ENCODE measurements around the gene GPRASP2. TPM values are rescaled to one million over a fixed set of nuclear protein-coding genes. Genes with fewer than 3 reads are reported as not detected.

GPRASP2 gene
- total RNA-seq, 4 donors from 2014 or later, result 0.80 to 3.6 (median 2.1) TPM

DNA sequence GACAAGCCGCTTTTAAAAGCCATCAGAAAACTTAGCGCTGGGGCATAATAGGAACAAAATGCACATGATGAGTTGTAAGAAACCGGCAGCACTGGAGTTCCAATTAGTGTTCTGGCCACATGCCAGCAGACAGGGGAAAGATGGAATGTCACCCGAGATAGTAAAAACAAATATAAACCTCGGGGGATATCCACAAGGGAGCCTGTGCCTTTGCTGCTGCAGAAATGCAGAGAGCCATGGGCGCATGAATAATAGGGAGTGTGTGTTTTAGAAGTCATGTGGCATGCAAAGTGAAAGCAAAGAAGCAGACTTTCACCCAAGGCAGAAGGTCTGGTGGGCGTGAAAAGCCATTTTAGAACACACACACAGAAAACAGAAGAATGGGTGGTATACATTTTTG lies 27.4 kb downstream of the GPRASP2 start:
- Histone ChIP-seq H3K4me3 (no peak overlapping the region), H3K36me3 (no peaks in the 10 kb centered on the region), H3K4me1 (no peaks in the 10 kb centered on the region), H3K27ac (no peak overlapping the region), H3K9me3 (no peaks in the 10 kb centered on the region), H3K27me3 (no peaks in the 10 kb centered on the region)
- ATAC-seq (no peak), DNase-seq (no peak)
- in situ Hi-C loops (cut with MboI; ENCODE audit: low sequenced_read_pairs in 4 of 4), result no loop called here
- TF ChIP-seq POLR2A (IDR thresholded peaks at IDR 0.05), result no peak
- TF ChIP-seq, protein P1, sequence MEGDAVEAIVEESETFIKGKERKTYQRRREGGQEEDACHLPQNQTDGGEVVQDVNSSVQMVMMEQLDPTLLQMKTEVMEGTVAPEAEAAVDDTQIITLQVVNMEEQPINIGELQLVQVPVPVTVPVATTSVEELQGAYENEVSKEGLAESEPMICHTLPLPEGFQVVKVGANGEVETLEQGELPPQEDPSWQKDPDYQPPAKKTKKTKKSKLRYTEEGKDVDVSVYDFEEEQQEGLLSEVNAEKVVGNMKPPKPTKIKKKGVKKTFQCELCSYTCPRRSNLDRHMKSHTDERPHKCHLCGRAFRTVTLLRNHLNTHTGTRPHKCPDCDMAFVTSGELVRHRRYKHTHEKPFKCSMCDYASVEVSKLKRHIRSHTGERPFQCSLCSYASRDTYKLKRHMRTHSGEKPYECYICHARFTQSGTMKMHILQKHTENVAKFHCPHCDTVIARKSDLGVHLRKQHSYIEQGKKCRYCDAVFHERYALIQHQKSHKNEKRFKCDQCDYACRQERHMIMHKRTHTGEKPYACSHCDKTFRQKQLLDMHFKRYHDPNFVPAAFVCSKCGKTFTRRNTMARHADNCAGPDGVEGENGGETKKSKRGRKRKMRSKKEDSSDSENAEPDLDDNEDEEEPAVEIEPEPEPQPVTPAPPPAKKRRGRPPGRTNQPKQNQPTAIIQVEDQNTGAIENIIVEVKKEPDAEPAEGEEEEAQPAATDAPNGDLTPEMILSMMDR (IDR thresholded peaks at IDR 0.05 in 4 of 5, conservative IDR thresholded peaks at IDR 0.05 in 1 of 5), result no peak
- intact Hi-C loops (cut with DNase I; ENCODE audit: low total_unique reads), result no loop called here

DNA sequence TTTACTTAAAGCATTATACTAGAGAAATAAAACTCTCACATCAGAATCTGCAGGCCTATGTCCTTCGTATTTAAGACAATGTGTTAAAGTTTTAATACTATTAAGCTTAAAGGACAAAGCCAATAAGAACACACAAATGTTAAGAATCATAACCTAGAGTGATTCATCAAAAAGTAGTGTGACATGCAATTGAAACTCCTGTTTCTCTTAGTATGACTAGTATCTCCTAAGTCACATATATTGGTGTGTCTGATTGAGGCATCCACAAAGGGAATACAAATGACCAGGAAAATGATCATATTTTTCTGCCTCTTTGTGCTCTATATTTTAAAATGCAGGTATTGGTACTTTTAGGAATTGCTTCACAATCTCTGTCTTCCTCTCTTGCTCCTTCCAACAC lies 32.1 kb downstream of the GPRASP2 start:
- Histone ChIP-seq H3K36me3 (no peaks in the 10 kb centered on the region), H3K4me3 (no peak overlapping the region), H3K27ac (no peak overlapping the region), H3K27me3 (peaks cover 0 to 3% (median 0%) of the 10 kb centered on the region in 3 donors), H3K4me1 (no peaks in the 10 kb centered on the region), H3K9me3 (no peaks in the 10 kb centered on the region)
- no peak for DNase-seq
- in situ Hi-C loops (cut with MboI; ENCODE audit: low sequenced_read_pairs in 4 of 4) (no loop called here), intact Hi-C loops (cut with DNase I; ENCODE audit: low total_unique reads) (no loop called here)
- no peak for TF ChIP-seq POLR2A (IDR thresholded peaks at IDR 0.05)
- TF ChIP-seq, protein P1 (IDR thresholded peaks at IDR 0.05 in 4 of 5, conservative IDR thresholded peaks at IDR 0.05 in 1 of 5), result no peak
- ATAC-seq, result no peak

DNA sequence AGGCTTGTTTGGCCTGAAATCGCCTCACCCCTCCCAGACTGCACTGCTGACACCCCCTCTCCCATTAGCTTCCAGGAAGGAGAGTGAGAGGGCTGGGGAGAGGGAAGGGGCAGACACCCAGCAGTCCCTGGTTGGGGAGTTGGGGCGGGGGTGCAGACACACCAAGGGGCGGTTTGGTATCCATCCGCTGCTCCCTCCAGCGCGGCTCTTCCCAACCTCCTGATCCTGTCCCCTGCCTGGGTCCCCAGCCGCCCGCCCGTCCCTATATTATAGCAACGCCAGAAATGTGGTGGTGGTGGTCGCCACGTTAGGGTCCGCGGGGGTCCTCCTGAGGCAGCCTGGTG lies 33.2 kb downstream of the GPRASP2 start:
- H3K4me3 ChIP-seq, result peak overlapping the region in 3 of 4 donors; percentile 46 to 54 (median 47)
- TF ChIP-seq, protein P1 (IDR thresholded peaks at IDR 0.05 in 4 of 5, conservative IDR thresholded peaks at IDR 0.05 in 1 of 5), result no peak
- no peak for TF ChIP-seq POLR2A (IDR thresholded peaks at IDR 0.05)
- H3K27me3 ChIP-seq, result peaks cover 0 to 3% (median 0%) of the 10 kb centered on the region in 3 donors
- no peaks in the 10 kb centered on the region for H3K36me3 ChIP-seq
- H3K9me3 ChIP-seq, result no peaks in the 10 kb centered on the region
- H3K4me1 ChIP-seq, result no peaks in the 10 kb centered on the region
- no peak overlapping the region for H3K27ac ChIP-seq
- intact Hi-C loops (cut with DNase I; ENCODE audit: low total_unique reads), result no loop called here
- ATAC-seq (no peak), DNase-seq (no peak)
- in situ Hi-C loops (cut with MboI; ENCODE audit: low sequenced_read_pairs in 4 of 4), result no loop called here

DNA sequence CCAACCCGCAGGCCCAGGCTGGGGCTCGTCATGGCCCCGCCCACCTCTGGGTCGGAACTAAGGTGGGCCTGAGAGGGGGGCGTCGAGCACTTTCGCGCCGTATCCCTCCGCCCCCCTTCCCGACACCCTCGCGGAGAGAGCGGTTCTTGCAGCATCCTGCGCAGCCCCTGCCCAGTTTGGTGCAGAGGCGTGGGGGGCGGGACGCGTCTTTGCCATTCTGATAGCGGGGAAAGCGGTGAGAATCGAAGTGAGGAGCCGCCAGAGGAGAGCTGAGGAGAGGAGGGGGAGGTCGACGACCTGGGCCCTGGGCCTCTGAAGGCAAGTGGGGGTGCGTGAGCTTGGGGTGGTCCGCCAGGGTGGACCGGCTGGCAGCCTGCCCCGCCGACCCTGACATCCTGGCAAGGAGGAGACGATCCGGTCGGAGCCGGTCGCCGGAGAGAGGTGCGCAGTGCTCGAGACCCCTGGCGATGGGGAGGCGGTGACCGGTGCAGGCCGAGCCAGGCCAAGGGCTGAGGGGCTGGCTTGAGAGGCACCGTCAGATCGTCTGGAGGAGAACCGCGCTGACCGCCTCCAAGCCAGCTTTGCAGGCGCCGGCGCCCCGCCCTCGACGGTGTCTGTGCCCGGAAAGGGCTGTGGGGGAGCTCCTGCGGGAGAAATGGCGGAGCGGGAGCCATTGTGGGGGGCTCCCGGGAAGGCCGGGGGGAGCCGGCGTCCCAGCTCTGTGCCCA lies 33.8 kb downstream of the GPRASP2 start:
- no peaks in the 10 kb centered on the region for H3K9me3 ChIP-seq
- H3K36me3 ChIP-seq, result no peaks in the 10 kb centered on the region
- H3K27ac ChIP-seq, result no peak overlapping the region
- intact Hi-C loops (cut with DNase I; ENCODE audit: low total_unique reads), result no loop called here
- DNase-seq, result no peak
- peaks cover 0 to 3% (median 0%) of the 10 kb centered on the region in 3 donors for H3K27me3 ChIP-seq
- no peak for ATAC-seq
- in situ Hi-C loops (cut with MboI; ENCODE audit: low sequenced_read_pairs in 4 of 4), result no loop called here
- H3K4me3 ChIP-seq, result peak overlapping the region; percentile 40 to 54 (median 46)
- TF ChIP-seq, protein P1 (IDR thresholded peaks at IDR 0.05 in 4 of 5, conservative IDR thresholded peaks at IDR 0.05 in 1 of 5), result no peak
- TF ChIP-seq POLR2A (IDR thresholded peaks at IDR 0.05), result no peak
- H3K4me1 ChIP-seq, result no peaks in the 10 kb centered on the region

All from gastrocnemius medialis (tissue), 4 donors.